K562 (cell line): ENCODE results near the gene PNPLA2. TPM values are rescaled to one million over a fixed set of nuclear protein-coding genes. Genes with fewer than 3 reads are reported as not detected.

Source experiments
- ATAC-seq: fragments of 200-7000 bp; cut with Tn5 transposase; 3 replicates; pipeline ENCODE4 v1.9.1; 2020; ENCODE audit warnings: moderate library complexity
- BruUV-seq: library from RNA; stranded (reverse); fragments of 400-500 nt; replicated peaks from 2 replicates; lab custom pipeline; 2021; lab: Mats Ljungman, UMichigan
- CTCF ChIA-PET: fragments of 300-600 bp; formaldehyde crosslinking; extraction: SDS; loops from one replicate; lab custom pipeline; 2021; ENCODE audit warnings: low intra/inter-chr PET ratio; lab: Yijun Ruan, JAX
- POLR2A ChIA-PET: fragments of 300-600, 350-650 bp; sonication (Branson Sonifier 250); formaldehyde crosslinking; extraction: SDS; loops from one replicate; lab custom pipeline; 2021; ENCODE audit warnings: antibody characterized with exemption, inconsistent platforms; lab: Yijun Ruan, JAX
- DNase-seq, 4 experiments: peaks; one replicate each; pipeline versions ENCODE4 v3.0.0 to v3.0.0-alpha.2; 2011 to 2018; ENCODE audit warnings: low spot score in 3 of 4, mixed read lengths in 3 of 4; ENCODE audit errors: extremely low read depth in 1 of 4
- FAIRE-seq: peaks from 2 replicates; lab custom pipeline; 2011; peaks lifted over from hg19 to GRCh38; lab: Jason Lieb, UNC
- H2AFZ ChIP-seq: 2 replicates; pipeline ENCODE4 v1.6.0; 2011; ENCODE audit warnings: low read depth, low read length, control low read depth, inconsistent platforms
- H3K27ac ChIP-seq: fragments of 200-600 bp; 3 replicates; pipeline ENCODE4 v1.8.0; 2011; ENCODE audit warnings: low read depth, mild to moderate bottlenecking, control low read depth, inconsistent platforms, low read length, moderate library complexity, mixed read lengths; ENCODE audit errors: extremely low read depth
- H3K27me3 ChIP-seq, 2 experiments: fragments of 300-600 bp in 1 of 2; 2 replicates in 1 of 2; 3 replicates in 1 of 2; pipeline versions ENCODE4 v1.6.0 to v1.8.0; 2011; ENCODE audit warnings: inconsistent platforms in 2 of 2, low read length in 2 of 2, mild to moderate bottlenecking in 1 of 2, mixed read lengths in 1 of 2, moderate library complexity in 1 of 2; ENCODE audit not compliant: control insufficient read depth in 2 of 2, insufficient read depth in 2 of 2
- H3K36me3 ChIP-seq: fragments of 300-600 bp; 3 replicates; pipeline ENCODE4 v1.8.0; 2011; ENCODE audit warnings: mild to moderate bottlenecking, low read length, inconsistent platforms; ENCODE audit not compliant: control insufficient read depth, insufficient read depth
- H3K4me1 ChIP-seq, 2 experiments: fragments of 200-600 bp in 1 of 2; replicated peaks in 1 of 2; 2 replicates in 1 of 2; 3 replicates in 1 of 2; pipeline versions ENCODE4 v1.5.1 to v1.8.0; 2011; ENCODE audit warnings: inconsistent platforms in 2 of 2, low read length in 2 of 2, mild to moderate bottlenecking in 1 of 2, mixed read lengths in 1 of 2, moderate library complexity in 1 of 2; ENCODE audit not compliant: control insufficient read depth in 2 of 2, insufficient read depth in 2 of 2
- H3K4me2 ChIP-seq: 2 replicates; pipeline ENCODE4 v1.6.1; 2011; ENCODE audit warnings: low read length, control low read depth, inconsistent platforms, mixed read lengths; ENCODE audit not compliant: insufficient read depth
- H3K4me3 ChIP-seq: fragments of 200-600 bp; sonication (generic), shearing (Covaris generic); 2 replicates; pipeline ENCODE4 v1.5.1; 2016; ENCODE audit warnings: control low read depth, inconsistent platforms
- H3K79me2 ChIP-seq: fragments of 200-600 bp; 3 replicates; pipeline ENCODE4 v1.8.0; 2011; ENCODE audit warnings: low read length, inconsistent platforms; ENCODE audit not compliant: control insufficient read depth, insufficient read depth
- H3K9ac ChIP-seq, 2 experiments: 2 replicates each; pipeline versions ENCODE4 v1.6.0 to v1.6.1; 2011; ENCODE audit warnings: low read depth in 2 of 2, low read length in 2 of 2, control low read depth in 1 of 2, inconsistent platforms in 1 of 2, mild to moderate bottlenecking in 1 of 2, mixed read lengths in 1 of 2; ENCODE audit not compliant: insufficient read depth in 1 of 2
- H3K9me1 ChIP-seq: one replicate; pipeline ENCODE4 v1.6.0; 2011; ENCODE audit warnings: inconsistent platforms, mild to moderate bottlenecking, low read length, moderate library complexity; ENCODE audit not compliant: control insufficient read depth, insufficient read depth
- H3K9me3 ChIP-seq: replicated peaks from 2 replicates; pipeline ENCODE4 v1.5.1; 2011; ENCODE audit warnings: low read depth, low read length, inconsistent platforms; ENCODE audit not compliant: control insufficient read depth, insufficient read depth
- H4K20me1 ChIP-seq: replicated peaks from 2 replicates; pipeline ENCODE4 v1.6.1; 2011; ENCODE audit warnings: low read length, inconsistent platforms, mixed read lengths; ENCODE audit not compliant: control insufficient read depth, insufficient read depth
- CHAMP1 ChIP-seq: fragments of 450-650 bp; IDR thresholded peaks from 2 replicates; pipeline ENCODE4 v1.6.1; 2016; ENCODE audit warnings: mild to moderate bottlenecking
- CSDE1 ChIP-seq, 2 experiments: fragments of 450-650 bp; IDR thresholded peaks; 2 replicates each; pipeline ENCODE4 v1.6.1; 2016; ENCODE audit warnings: mild to moderate bottlenecking in 1 of 2
- NBN ChIP-seq: fragments of 450-650 bp; IDR thresholded peaks from 2 replicates; pipeline ENCODE4 v1.6.1; 2016; ENCODE audit warnings: low read depth, mild to moderate bottlenecking
- PHTF2 ChIP-seq: fragments of 250-450 bp; sonication (Bioruptor Pico); IDR thresholded peaks from 2 replicates; pipeline ENCODE4 v1.5.0; 2021; ENCODE audit warnings: mild to moderate bottlenecking
- PKNOX1 ChIP-seq: fragments of 450-650 bp; IDR thresholded peaks from 2 replicates; pipeline ENCODE4 v1.6.1; 2016
- PURB ChIP-seq: sonication (generic); formaldehyde crosslinking; IDR thresholded peaks from 2 replicates; pipeline ENCODE4 v1.9.0; 2021; ENCODE audit warnings: low read depth, mild to moderate bottlenecking, missing genetic modification reagents
- SETDB1 ChIP-seq: IDR thresholded peaks from one replicate; pipeline ENCODE4 v1.6.1; 2012; ENCODE audit warnings: low read length, control low read depth, inconsistent platforms
- THAP12 ChIP-seq: fragments of 250-450 bp; sonication (Bioruptor Pico); IDR thresholded peaks from 2 replicates; pipeline ENCODE4 v1.9.0; 2021; ENCODE audit warnings: mild to moderate bottlenecking, inconsistent platforms
- ZBTB43 ChIP-seq: sonication (generic); formaldehyde crosslinking; IDR thresholded peaks from 2 replicates; pipeline ENCODE4 v1.8.0; 2023; ENCODE audit warnings: mild to moderate bottlenecking, missing genetic modification reagents
- ZNF24 ChIP-seq: fragments of 450-650 bp; IDR thresholded peaks from 2 replicates; pipeline ENCODE4 v1.6.1; 2016
- ZNF280A ChIP-seq: fragments of 450-650 bp; IDR thresholded peaks from 2 replicates; pipeline ENCODE4 v1.6.1; 2018; ENCODE audit warnings: mild to moderate bottlenecking, low read depth; ENCODE audit not compliant: partially characterized antibody
- ZNF639 ChIP-seq, 2 experiments: fragments of 200-800 bp in 1 of 2; sonication (Bioruptor generic) in 1 of 2; sonication (generic) in 1 of 2; formaldehyde crosslinking in 1 of 2; IDR thresholded peaks in 1 of 2; conservative IDR thresholded peaks in 1 of 2; 2 replicates each; pipeline versions ENCODE4 v1.5.0 to v1.6.1; 2016 to 2020; ENCODE audit warnings: missing compliant biosample characterization in 1 of 2, missing genetic modification characterization in 1 of 2, missing genetic modification reagents in 1 of 2
- WGBS: fragments of 100-300 bp; shearing (Covaris generic); methylation state at CpG from one replicate; pipeline ENCODE4 v1.1.6; 2016; ENCODE audit warnings: low coverage, mixed read lengths; ENCODE audit not compliant: insufficient coverage; ENCODE audit errors: missing lambda C conversion rate; 5-methylcytosine and 5-hydroxymethylcytosine counted together
- in situ Hi-C: fragments of 300-500 bp; cut with MboI; formaldehyde crosslinking; loops from 4 replicates; pipeline ENCODE4 v1.15.0; 2018; ENCODE audit warnings: inconsistent platforms, mixed read lengths
- intact Hi-C: fragments of 100-400 bp; cut with micrococcal nuclease; formaldehyde crosslinking; loops from 2 replicates; pipeline ENCODE4 v1.14.2; 2022
- polyA plus RNA-seq, 8 experiments: library from polyadenylated mRNA; depleted of rRNA in 4 of 8; stranded (reverse) in 5 of 8; unstranded in 3 of 8; fragments of >200 nt; fragmentation: Nextera tagmentation in 2 of 8; fragmentation: Illumina TruSeq in 1 of 8; extraction: Ambion mirVana in 2 of 8; extraction: Trizol in 1 of 8; gene quantifications; 2 replicates each; pipeline versions ENCODE4 v1.2.1 to v1.2.3, GENCODE V29; 2011 to 2014; ENCODE audit warnings: inconsistent platforms in 1 of 8, missing spikeins in 1 of 8
- total RNA-seq, 7 experiments: library from RNA; depleted of rRNA in 6 of 7; stranded (reverse); fragments of >200 nt in 6 of 7; fragmentation: Illumina TruSeq in 2 of 7; extraction: Trizol in 2 of 7; gene quantifications; 2 replicates each; pipeline versions ENCODE4 v1.2.1 to v1.2.3, GENCODE V29; 2011 to 2021; ENCODE audit warnings: low replicate concordance in 1 of 7

PNPLA2 gene
- total and polyA plus RNA-seq, 9 of the 15 experiments (the other 6 are each of a cell fraction or from before 2014, with no cell fraction given): 0.39 to 87.1 (median 8.4) TPM

- ATAC-seq: no peak
- intact Hi-C loops (no loop called here), in situ Hi-C loops (no loop called here)
- H3K4me1 ChIP-seq: peaks cover 29 to 88% of the 10 kb centered on the region in 2 experiments; a peak in 4 of 5 replicates
- peak overlapping the region; percentile 52; the same call in 1 of the 3 replicates for H3K27ac ChIP-seq
- H2AFZ ChIP-seq: no peak overlapping the region
- H3K79me2 ChIP-seq: peaks cover 77% of the 10 kb centered on the region
- H3K9me3 ChIP-seq: no peaks in the 10 kb centered on the region
- H3K9ac ChIP-seq: peak overlapping the region in 1 of 2 experiments; percentile 83; a peak in 2 of 4 replicates
- ChIA-PET CTCF (no interaction called here), POLR2A (interaction anchor here (0.6 to 1.6 kb wide), 4 partner anchors 14 to 1835 kb away, joined by 3 to 5 read pairs (median 3); no protein-coding TSS in a partner anchor)
- DNase-seq: no peak
- H3K27me3 ChIP-seq: no peaks in the 10 kb centered on the region
- H3K36me3 ChIP-seq: peaks cover 65% of the 10 kb centered on the region; the same call in 2 of the 3 replicates
- no peak for FAIRE-seq
- no peak overlapping the region for H3K4me2 ChIP-seq
- no TSS peak for BruUV-seq
- 93% methylated on average over 9 of the region's 9 CpGs for WGBS
- H3K4me3 ChIP-seq: no peak overlapping the region
- peaks cover 7% of the 10 kb centered on the region for H4K20me1 ChIP-seq
- peaks cover 4% of the 10 kb centered on the region for H3K9me1 ChIP-seq
- TF ChIP-seq ZNF639 (CRISPR knock-in tag; conservative IDR thresholded peaks at IDR 0.05 in 1 of 2, IDR thresholded peaks at IDR 0.05 in 1 of 2): no peak
- no peak for TF ChIP-seq PURB (CRISPR knock-in tag)
- TF ChIP-seq PKNOX1: no peak
- no peak for TF ChIP-seq THAP12 (CRISPR knock-in tag)
- TF ChIP-seq SETDB1: no peak
- no peak for TF ChIP-seq ZNF280A
- no peak for TF ChIP-seq CSDE1 (IDR thresholded peaks at IDR 0.05)
- no peak for TF ChIP-seq PHTF2 (CRISPR knock-in tag)
- TF ChIP-seq ZNF24: no peak
- TF ChIP-seq NBN: no peak
- TF ChIP-seq CHAMP1: no peak
- no peak for TF ChIP-seq ZBTB43 (CRISPR knock-in tag)
Observed at GRCh38 chr11:836700-837099, 18.0 kb downstream of the PNPLA2 start.
